GM11168 (cell line): ENCODE measurements around the gene PRKAR1A.

Source experiments
- in situ Hi-C: fragments of 300-500 bp; cut with MboI; formaldehyde crosslinking; loops from one replicate; pipeline ENCODE4 v1.12.0; 2022; ENCODE audit warnings: low sequenced_read_pairs; ENCODE audit not compliant: unreplicated experiment

Gene PRKAR1A

DNA sequence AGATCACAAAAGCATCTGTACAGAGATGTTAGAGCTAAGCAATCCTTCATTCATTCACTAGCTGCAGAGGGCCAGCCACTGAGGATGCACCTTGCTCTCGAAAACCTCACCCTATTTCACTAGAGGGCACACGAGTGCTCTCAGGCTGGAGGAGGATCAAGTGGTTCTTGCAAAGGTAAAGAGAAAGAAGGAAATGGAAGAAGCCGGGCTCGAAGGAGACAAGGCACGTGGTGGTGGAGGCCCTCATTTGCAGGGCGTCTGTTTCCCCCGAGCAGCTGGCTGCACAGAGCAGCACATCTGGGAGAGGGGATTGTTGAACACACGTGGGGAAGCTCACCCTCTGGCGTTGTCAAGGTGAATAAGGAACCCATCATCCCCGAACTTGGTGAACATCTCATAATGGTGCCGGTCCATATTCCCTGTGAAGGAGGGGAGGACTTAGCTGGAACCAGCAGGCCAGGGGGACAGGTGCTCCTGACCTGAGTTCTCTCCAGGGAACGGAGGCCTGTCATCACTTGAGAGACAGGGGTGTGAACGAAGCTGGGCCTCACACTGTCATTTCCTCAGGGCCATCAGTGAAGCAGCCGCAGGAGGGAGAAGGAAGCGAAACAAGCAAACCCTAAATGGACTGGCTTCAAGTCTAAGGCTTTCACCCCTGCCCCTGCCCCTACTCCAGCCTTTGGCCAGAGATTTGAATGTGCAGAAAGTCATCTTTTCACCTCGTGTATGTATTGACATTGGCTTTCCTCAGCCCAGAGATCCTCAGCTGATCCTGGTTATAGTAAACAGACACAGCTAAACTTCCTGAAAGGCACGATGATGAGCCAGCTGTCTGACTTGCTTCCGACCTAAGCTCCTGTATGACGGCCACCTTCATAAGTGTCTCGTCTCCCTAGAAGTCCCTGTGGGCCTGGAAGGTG, 27.6 kb downstream of the PRKAR1A start:
- in situ Hi-C loops: loop anchor here (10.0 kb wide), 1 partner anchor 215 kb away; no protein-coding TSS in a partner anchor

DNA sequence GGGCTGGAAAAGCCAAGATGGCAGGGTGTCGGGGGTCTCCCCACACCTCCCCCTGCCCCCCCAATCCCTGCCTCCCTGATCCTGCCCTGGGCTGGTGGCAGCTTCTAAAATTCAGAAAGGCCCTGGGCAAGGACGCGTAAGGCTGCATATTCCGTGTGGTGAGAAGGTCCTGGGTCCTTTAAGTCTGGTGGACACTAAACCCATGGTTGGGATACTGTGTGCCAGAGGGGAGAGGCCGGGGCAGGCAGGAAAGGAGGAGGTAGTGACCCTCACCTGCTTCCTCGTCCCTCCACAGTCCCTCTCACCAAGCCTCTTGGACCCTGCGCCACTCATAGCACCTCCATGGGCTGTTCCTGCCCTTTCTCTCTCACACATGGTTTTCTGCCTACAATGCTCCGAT, 28.8 kb downstream of the PRKAR1A start:
- in situ Hi-C loops: no loop called here

DNA sequence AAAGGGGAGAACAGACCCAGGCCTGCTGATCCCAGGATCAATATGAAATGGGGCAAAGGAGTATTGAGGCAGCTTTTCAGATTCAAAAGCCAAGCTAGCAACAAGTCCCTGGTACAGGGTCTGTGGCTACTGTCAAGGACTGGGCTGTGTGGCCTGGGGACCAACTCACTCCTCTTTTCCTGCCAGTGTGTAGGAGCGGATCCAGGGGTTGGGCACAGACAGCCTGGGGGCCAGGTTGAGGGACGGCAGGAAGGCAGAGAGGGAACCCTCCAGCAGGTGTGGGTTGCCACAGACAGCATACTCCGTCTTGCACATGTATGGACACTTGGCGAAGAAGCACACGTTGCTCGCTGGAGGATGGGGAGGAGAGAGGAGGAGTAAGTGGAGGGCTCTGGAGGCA, 29.6 kb downstream of the PRKAR1A start:
- in situ Hi-C loops: no loop called here

DNA sequence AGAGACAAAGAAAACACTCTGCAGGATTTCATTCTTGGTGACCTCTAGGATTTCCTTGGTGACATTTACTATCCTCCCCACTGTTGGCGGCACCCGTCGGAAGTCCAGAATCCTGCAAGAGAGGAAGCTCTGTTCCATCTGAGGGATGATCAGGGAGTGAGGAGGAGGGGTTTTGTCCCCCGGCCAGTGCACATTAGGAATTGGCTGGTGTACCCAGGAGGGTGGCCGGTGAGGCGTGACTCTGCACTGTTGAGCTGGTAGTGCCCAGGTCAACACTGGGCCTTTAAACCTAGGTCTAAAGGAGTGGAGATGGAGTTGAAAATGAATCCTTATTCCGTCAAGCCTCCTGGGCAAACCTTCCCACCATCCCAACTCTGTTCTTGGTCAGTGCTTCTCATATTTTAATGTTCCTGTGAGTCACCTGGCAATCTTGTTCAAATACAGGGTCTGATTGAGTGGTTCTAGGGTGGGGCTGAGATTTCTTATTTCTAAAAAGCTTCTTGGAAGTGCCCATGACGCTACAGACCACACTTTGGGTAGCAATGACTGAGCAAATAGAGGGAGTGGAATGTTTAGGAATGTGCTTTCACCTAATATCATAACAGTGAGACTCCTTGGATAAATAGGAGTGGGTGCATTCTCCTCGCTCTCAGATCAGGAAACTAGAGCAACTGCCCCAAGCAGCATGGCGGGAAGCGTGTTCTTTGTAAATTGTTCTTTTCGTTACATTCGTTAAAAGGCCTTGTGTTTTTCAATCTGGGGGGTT, 30.7 kb downstream of the PRKAR1A start:
- in situ Hi-C loops: no loop called here

DNA sequence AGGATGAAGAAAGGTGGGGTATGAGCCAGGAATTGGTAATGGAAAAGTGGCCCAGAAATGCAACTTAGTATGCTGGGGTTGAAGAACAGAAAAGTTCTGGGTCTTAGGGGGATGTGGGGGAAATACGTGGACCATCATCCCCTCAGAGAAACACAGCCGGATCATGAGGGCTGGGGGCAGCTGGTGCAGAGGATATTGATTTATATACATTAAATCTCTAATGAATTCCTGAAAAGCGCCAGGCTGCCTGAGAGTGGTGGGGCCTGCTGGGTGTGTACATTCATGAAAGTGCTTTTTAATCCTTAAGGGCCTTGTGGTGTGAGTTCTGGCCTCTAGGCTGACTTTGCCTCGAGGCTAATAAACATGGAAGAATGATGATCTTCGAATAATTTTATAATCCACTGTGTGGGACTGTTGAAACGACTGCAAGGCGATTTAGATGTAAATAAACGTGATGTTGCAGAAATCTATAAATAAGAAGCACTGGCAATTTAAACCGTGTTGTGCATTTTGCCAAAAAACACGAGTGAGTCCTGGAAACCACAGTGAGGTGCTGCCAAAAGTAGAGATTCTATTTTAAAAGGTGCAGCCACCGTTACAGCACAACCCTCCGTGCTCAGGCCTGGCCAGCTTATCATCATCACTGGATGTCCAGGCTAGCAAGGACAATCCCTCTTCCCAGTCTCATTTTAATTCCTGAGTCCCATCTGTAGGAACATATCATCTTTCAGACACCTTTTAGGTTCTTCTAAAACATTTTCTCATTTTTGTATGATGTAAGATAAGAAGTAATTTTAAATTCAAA, 32.1 kb downstream of the PRKAR1A start:
- in situ Hi-C loops: no loop called here

DNA sequence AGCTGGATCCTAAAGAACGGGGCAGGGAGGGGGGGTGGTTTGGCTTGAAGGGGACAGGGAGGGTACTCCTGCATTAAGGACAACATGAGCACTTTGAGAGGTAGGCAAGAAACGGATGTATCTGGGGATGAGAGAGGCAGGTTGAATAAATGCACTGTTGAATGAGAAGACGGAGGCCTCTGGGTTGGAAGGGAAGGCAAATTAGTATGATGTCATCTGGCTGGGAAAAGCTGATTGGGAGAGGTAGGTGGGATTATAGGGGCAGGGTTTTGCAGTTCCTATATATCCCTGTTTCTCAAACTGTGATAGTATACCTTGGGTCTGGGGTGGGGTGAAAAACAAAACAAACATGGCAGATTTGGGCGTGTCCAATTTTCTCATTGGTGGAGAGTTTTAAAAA, 44.3 kb downstream of the PRKAR1A start:
- in situ Hi-C loops: no loop called here

DNA sequence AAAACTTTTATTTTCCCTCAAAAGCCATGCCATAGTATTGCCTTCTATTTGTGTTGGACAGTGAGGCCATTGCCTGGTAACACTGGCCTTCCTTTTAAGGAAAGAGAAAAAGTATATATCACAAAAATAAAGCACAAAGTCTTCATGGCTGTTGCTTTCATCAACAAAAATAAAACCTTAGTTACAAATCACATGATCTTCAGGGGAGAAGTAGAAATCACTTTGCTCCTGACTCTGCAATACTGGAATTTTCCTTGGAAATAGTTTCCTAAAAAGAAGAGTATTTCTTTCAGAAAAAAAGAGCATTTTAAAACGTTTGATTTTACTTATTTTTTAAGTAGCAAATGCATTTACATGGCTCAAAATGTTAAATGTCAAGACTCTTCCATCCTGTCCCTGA, 47.1 kb downstream of the PRKAR1A start:
- in situ Hi-C loops: no loop called here

DNA sequence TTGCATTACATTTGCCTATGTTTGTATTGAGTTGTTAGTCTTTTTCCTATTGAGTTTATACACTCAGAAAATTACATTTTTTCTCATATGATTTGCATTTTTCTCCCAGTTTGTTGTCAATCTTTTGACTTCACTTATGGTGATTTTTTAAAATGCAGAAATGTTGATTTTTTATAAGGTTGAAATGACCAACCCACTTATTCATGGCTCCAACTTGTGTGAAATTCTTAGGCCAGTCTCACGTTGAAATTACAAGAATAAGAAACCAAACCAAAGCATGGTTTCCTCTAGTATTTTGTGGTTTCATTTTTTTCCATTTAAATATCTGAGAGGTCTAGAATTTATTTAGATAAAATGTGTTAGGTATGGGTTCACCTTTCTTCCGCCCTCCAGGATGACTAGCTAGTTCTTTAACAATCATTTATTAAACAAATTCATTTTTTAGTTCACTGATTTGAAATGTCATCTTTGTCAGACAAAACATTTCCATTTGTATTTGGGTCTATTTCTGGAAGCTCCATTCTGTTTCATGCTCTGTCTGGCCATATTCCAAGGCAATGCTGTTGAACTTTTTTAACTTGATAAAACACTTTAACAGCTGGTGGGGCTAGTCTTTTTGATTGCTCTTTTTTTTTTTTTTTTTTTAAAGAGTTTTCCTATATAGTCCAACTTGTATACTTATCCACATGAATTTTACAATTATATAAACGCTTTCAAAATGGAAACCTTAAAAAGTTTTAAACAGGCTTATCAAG, 48.9 kb downstream of the PRKAR1A start:
- in situ Hi-C loops: no loop called here

DNA sequence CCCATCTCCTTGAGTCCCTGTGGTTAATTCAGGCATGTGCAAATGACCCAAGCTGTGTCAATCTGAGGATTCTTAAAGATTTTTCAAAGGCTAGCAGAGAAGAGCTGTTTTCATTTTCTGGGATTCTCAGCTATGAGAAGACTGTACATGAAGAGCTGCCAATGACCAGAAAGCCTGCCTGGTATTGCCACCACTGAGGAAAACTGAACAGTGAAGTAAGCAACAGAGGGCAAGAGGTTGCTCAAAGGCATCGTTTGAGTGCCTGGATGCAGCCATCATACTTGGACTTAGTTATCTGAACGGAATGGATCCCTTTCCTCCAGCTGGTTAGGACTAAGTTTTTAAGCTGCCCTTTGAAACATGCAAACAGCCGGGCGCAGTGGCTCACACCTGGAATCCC, 50.5 kb downstream of the PRKAR1A start:
- in situ Hi-C loops: no loop called here

DNA sequence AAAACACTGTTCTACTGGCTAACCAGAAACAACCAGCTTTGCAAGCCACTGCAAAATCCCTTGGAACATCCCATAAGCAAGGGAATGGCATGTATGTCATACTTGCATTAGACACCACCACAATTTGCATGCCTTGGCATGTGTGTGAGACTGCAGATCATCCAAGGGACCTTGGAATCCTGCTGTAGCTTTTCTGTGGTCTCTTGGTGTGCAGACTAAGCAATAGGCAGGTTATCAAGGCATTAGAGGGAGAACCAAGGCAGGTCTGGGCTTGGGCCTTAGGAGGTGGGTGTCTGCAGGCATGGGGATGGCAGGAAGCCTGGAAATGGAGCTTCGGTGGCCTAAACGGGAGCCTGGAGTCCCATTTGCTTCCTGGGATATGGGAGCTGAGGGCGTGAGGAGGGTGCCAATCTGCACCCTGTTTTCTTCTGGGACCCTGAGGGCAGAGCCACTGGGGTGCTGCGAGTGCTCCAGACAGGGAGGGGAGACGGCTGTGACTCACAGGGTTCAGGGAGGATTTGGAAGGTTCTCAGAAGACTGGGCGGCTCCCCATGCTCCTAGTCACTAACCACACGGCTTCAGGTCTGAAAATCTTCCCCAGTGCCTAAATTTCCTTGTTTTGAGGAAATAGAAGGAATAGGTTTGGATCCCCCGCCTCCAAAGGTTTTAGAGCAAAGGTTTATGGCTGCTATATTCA, 52.3 kb downstream of the PRKAR1A start:
- in situ Hi-C loops: no loop called here

DNA sequence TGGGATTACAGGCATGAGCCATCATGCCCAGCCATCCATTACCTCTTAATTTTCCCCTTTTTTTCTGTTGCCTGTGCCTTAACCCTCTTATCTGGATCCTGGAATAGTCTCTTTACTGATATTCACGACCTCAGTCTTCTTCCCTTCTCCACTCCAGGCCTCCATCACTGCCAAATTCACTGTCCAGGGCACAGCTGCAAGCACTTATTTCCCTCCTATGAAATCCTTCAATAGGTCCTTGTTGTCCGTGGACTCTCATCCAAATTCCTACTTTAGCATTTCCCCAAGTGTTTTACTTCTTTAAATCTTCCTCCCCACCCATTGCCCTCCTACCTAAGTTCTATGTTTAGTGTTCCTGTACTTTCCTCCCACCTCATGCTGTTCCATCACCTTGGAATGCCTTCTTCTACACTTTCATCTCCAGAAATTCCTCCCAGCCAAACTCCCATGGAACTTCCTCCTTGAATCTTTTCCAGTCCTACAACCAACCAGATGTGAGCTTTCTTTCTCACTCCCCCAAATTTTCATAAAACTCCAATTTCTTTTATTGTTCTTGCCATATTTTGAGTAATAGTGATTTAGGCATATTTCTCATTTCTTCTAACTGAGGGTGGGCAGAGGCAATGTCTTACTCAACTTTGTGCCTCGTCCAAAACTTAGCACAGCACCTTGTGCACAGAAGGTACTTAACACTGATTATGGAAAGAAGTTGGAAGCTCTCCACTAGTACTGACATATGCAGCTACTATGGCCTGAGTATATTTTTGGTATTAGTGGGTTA, 53.6 kb downstream of the PRKAR1A start:
- in situ Hi-C loops: no loop called here

DNA sequence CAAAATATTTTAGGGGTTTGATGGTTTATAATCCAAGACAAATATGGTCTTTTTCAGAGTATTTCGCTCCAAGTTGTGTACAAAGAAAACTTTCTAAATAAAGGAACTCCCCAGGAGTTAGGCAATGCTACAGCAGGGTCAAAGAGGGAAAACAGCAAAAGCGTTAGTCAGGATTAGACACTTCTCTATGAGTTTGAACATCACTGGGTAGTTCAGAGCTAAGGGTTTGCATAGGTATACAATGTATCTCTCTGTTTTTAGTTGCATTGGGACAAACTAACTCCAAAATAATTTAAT, 54.2 kb downstream of the PRKAR1A start:
- in situ Hi-C loops: no loop called here

DNA sequence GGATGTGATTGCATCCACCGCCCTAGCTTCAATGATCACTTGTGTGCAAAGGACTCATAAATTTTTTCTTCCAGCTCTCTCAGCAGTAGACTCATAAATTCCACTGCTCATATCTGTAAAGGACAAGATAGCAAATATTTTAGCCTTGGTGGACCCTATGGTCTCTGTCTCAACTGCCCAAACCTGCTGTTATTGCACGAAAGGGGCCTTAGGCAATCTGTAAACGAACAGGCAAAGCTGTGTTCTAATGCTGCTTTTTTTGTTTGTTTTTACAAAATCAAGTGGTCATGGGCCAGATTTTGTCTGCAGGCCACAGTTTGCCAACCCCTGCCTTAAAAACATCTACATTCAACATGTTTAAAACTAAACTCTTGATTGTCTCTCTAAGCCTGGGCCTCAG, 54.8 kb downstream of the PRKAR1A start:
- in situ Hi-C loops: no loop called here

DNA sequence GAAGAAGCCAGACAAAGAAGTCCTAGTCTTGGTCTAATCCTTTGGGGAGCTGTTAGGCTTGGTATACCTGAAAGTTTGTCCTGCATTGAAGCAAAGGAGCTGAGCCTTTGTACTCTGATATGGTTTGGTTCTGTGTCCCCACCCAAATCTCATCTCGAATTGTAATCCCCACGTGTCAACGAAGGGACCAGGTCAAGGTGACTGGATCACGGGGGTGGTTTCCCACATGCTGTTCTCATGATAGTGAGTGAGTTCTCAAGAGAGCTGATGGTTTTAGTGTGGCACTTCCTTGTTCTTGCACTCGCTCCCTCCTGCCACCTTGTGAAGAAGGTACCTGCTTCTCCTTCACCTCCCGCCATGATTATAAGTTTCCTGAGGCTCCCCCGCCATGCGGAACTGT, 55.4 kb downstream of the PRKAR1A start:
- in situ Hi-C loops: no loop called here

DNA sequence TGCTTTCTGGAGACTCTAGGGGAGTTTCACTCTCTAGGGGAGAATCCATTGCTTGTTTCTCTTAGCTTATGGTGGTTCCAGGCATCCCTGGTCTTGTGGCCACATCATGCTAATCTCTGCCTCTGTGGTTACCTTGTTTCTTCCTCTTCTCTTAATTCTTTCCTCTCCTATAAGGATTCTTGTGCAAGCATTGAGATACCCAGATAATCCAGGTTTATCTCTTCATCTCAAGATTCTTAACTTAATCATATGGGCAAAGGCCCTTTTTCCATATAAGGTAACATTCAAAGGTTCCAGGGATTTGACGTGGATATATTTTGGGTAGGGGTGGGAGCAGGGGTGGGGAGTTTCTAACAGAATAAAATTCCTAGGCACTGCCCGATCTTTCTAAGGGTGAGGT, 56.4 kb downstream of the PRKAR1A start:
- in situ Hi-C loops: no loop called here

DNA sequence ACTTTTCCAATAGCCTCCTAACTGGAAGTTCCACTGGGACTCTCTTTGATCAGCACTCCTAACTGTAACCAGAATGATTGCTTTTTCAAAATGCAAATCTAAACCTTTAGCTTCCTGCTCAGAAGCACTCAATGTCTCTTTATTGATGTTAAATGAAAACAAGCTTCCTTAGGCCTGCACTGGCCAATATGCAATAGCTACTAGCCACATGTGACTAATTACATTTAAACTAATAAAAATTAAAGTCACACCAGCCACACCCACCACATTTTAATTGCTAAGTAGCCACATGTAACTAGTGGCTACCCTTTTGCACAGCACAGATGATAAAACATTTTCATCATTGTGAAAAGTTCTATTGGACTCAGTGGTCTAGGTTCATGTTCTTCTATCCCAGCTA, 57.1 kb downstream of the PRKAR1A start:
- in situ Hi-C loops: no loop called here

DNA sequence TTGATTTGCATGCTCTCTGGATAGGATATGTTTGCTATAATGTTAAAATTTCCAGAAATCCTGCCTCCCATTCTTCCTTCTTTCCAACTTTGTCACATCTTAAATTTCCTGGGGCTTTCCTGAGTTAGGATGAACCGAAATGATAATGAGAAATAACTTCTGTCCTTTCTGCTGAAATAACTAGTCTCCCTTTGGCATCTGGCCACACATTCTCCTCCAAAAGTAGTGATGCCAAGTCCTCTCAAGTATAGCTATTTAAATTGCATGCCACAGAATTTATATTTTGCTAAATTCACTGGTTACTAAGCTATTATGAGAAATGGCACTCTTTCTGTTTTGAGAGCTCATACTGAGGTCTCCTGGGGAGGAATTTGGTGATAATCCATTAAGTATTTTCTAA, 58.3 kb downstream of the PRKAR1A start:
- in situ Hi-C loops: no loop called here

DNA sequence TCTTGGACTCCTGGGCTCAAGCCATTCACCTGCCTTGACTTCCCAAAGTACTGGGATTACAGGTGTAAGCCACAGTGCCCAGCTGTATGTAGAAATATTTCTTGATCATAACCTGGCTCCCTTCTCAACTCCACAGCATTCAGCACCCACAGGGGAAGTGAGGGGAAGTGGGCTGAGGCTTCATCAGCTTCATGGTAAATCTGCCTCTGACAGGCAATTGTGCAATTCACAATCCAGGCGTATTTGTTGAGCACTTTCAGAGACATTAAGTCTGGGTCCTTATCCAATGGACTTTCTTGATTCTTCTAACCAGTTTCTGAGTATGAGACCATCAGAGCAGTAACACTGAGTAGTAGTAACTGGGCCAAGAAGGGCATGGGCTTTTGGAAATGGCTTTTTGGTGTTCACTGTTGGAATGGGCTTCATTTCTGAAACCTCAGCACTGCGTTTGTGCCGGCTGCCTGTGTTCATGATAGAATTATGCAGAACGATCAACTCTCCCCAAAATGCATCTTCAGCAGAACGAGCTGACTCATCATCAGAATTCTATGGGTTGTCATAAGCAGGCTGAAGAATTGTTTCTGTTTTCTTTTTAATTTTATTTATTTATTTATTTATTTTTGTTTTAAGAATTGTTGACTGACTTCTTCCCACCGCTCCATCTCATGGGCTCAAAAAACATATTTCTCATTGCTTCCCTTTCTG, 60.1 kb downstream of the PRKAR1A start:
- in situ Hi-C loops: no loop called here
